GM19455 (cell line): ENCODE data around the gene MIA2.

Source experiments
- ATAC-seq: cut with Tn5 transposase; IDR thresholded peaks from one replicate; pipeline ENCODE4 v1.9.1; 2021; ENCODE audit not compliant: unreplicated experiment

MIA2 gene

DNA sequence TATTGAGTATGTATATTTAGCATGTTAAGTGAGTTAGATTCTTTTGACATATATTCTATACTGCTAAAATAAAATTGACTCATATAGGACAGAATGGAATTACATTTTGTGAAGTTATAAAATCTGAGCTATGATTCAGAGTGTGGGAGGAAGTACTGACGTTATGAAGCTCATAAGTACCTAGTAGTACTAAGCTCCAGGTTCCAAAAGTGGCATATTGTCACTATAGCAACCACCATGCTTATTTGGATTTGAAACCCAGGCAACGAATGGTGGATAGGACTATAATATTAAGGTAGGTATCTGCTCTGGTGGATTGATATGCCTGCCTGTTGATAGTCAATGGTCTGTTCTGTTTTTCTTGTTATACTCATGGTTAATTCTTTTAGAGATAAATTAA lies 200.7 kb downstream of the MIA2 start:
- no peak for ATAC-seq

DNA sequence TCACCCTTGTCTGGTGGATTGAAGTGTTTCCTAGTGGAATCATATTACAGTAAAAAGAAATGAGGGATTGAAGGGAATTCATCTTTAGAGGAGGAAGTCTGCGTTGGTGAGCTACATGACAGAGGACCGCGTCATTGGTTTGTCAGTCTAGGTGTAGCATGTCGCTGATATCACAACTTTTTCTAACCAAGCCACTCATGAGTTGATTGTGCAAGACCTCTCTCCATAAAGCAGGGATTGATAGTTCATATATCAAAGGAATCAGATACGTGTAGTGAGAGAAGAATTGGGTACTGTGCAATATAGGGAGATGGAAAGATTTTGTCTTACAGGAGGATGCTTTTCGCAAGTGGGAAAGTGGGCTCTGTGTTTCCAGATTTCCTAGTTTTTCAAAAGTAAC lies 201.5 kb downstream of the MIA2 start:
- no peak for ATAC-seq
